IMR-90 (cell line): ENCODE results near the gene TEPSIN.

Source experiments
- CEBPB ChIP-seq: IDR thresholded peaks from 2 replicates; pipeline ENCODE4 v1.6.1; 2012; ENCODE audit warnings: low read depth, low read length, improper control_type of control experiment
- CHD1 ChIP-seq: IDR thresholded peaks from 2 replicates; pipeline ENCODE4 v1.6.1; 2012; ENCODE audit warnings: low read depth, low read length, improper control_type of control experiment
- FOS ChIP-seq: fragments of 150-350 bp; IDR thresholded peaks from 2 replicates; pipeline ENCODE4 v1.6.1; 2016; ENCODE audit warnings: low read depth, low read length
- MXI1 ChIP-seq: IDR thresholded peaks from 2 replicates; pipeline ENCODE4 v1.6.1; 2012; ENCODE audit warnings: low read depth, mild to moderate bottlenecking, low read length, moderate library complexity, borderline replicate concordance
- NFE2L2 ChIP-seq: fragments of 150-350 bp; IDR thresholded peaks from 2 replicates; pipeline ENCODE4 v1.6.1; 2016; ENCODE audit warnings: low read depth, mild to moderate bottlenecking, low read length
- POLR2A ChIP-seq: IDR thresholded peaks from 2 replicates; pipeline ENCODE4 v1.6.1; 2012; ENCODE audit warnings: mild to moderate bottlenecking, low read depth, low read length
- RAD21 ChIP-seq: IDR thresholded peaks from 2 replicates; pipeline ENCODE4 v1.6.1; 2012; ENCODE audit warnings: low read length, improper control_type of control experiment
- RCOR1 ChIP-seq: IDR thresholded peaks from 2 replicates; pipeline ENCODE4 v1.6.1; 2012; ENCODE audit warnings: mild to moderate bottlenecking, low read length, improper control_type of control experiment; ENCODE audit not compliant: insufficient replicate concordance
- RFX5 ChIP-seq: IDR thresholded peaks from 2 replicates; pipeline ENCODE4 v1.8.0; 2012; ENCODE audit warnings: low read depth, mild to moderate bottlenecking, low read length, moderate library complexity
- USF2 ChIP-seq: fragments of 150-350 bp; IDR thresholded peaks from 2 replicates; pipeline ENCODE4 v1.6.1; 2017; ENCODE audit warnings: mild to moderate bottlenecking, antibody characterized with exemption, low read length, low read depth
- TF ChIP-seq, protein P1 (sequence below): conservative IDR thresholded peaks from 2 replicates; pipeline ENCODE4 v1.5.1; 2012; ENCODE audit warnings: mild to moderate bottlenecking, low read depth, low read length, improper control_type of control experiment
- TF ChIP-seq, protein P2 (sequence below): fragments of 150-350 bp; IDR thresholded peaks from 2 replicates; pipeline ENCODE4 v1.6.1; 2016; ENCODE audit warnings: low read depth, mild to moderate bottlenecking, low read length, moderate library complexity, borderline replicate concordance

DNA sequence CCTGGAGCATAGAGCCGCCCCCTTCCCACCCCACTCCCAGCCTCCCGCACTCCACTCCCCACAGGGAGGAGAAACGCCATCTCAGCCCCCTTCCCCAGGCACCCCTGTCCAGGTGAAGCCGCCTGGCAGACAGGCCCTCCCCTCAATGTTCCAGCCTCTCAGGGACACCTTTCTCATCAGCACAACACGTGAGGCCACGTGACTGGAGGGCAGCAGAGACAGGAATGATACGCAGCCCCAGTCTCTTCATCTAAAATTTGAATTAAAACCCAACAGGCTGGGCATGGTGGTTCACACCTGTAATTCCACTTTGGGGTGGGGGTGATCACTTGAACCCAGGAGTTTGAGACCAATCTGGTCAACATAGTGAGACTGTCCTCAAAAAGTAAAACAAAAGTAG is 52.7 kb downstream of the TEPSIN start:
- TF ChIP-seq POLR2A, result no peak
- TF ChIP-seq RFX5, result no peak
- TF ChIP-seq, protein P1, sequence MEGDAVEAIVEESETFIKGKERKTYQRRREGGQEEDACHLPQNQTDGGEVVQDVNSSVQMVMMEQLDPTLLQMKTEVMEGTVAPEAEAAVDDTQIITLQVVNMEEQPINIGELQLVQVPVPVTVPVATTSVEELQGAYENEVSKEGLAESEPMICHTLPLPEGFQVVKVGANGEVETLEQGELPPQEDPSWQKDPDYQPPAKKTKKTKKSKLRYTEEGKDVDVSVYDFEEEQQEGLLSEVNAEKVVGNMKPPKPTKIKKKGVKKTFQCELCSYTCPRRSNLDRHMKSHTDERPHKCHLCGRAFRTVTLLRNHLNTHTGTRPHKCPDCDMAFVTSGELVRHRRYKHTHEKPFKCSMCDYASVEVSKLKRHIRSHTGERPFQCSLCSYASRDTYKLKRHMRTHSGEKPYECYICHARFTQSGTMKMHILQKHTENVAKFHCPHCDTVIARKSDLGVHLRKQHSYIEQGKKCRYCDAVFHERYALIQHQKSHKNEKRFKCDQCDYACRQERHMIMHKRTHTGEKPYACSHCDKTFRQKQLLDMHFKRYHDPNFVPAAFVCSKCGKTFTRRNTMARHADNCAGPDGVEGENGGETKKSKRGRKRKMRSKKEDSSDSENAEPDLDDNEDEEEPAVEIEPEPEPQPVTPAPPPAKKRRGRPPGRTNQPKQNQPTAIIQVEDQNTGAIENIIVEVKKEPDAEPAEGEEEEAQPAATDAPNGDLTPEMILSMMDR, result no peak
- no peak for TF ChIP-seq CHD1
- TF ChIP-seq CEBPB, result no peak
- TF ChIP-seq, protein P2, sequence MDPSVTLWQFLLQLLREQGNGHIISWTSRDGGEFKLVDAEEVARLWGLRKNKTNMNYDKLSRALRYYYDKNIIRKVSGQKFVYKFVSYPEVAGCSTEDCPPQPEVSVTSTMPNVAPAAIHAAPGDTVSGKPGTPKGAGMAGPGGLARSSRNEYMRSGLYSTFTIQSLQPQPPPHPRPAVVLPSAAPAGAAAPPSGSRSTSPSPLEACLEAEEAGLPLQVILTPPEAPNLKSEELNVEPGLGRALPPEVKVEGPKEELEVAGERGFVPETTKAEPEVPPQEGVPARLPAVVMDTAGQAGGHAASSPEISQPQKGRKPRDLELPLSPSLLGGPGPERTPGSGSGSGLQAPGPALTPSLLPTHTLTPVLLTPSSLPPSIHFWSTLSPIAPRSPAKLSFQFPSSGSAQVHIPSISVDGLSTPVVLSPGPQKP, result no peak
- TF ChIP-seq RCOR1, result no peak
- no peak for TF ChIP-seq USF2
- no peak for TF ChIP-seq FOS
- TF ChIP-seq MXI1, result no peak
- TF ChIP-seq NFE2L2, result no peak
- TF ChIP-seq RAD21, result no peak
